CD4-positive, alpha-beta T cell treated with Interleukin-21 for 1 hour (primary cell): ENCODE measurements around the gene CGB1.
"Not testable (repeated sequence)": the region's sequence is repeated elsewhere in the genome, so short reads cannot be mapped to it uniquely, and the experiment has no call there.

ENCODE experiments used
- DNase-seq: peaks from one replicate; pipeline ENCODE4 v3.0.0-alpha.2; 2020

CGB1 gene

GRCh38 chr19:49057636-49058234 is 21.0 kb upstream of the CGB1 start, which contains the start of gene CGB7:
TSS of gene CGB7 (minus strand) at chr19:49057749. CDS start at chr19:49055375, 2,374 bp downstream.
- peak; percentile 41 for DNase-seq

GRCh38 chr19:49056902-49057596 is 20.4 kb upstream of the CGB1 start:
- DNase-seq: not testable (repeated sequence)

GRCh38 chr19:49056101-49056901 is 19.6 kb upstream of the CGB1 start:
- peak; percentile 44 for DNase-seq

GRCh38 chr19:49050376-49051033 is 13.8 kb upstream of the CGB1 start:
- not testable (repeated sequence) for DNase-seq

GRCh38 chr19:49049834-49050233 is 13.1 kb upstream of the CGB1 start:
- DNase-seq: not testable (repeated sequence)

- DNase-seq: not testable (repeated sequence)
These were observed 12.3 kb upstream of the CGB1 start, which contains the start of gene CGB8 for GRCh38 chr19:49049011-49049410. TSS of gene CGB8 (minus strand) at chr19:49049111. CDS start at chr19:49048739, 372 bp downstream.

GRCh38 chr19:49043548-49043947 is 6.9 kb upstream of the CGB1 start, which contains the start of gene CGB5:
TSS of gene CGB5 (plus strand) at chr19:49043848. CDS start at chr19:49044210, 362 bp downstream.
- DNase-seq: not testable (repeated sequence)

- DNase-seq: not testable (repeated sequence)
These were observed 6.0 kb upstream of the CGB1 start for GRCh38 chr19:49042666-49043065.

GRCh38 chr19:49042177-49042576 is 5.5 kb upstream of the CGB1 start:
- no peak for DNase-seq

GRCh38 chr19:49039736-49040135 is 3.0 kb upstream of the CGB1 start:
- not testable (repeated sequence) for DNase-seq

GRCh38 chr19:49038557-49039276 is 2.0 kb upstream of the CGB1 start:
- DNase-seq: not testable (repeated sequence)

- not testable (repeated sequence) for DNase-seq
These were observed 1.4 kb upstream of the CGB1 start for GRCh38 chr19:49038111-49038510.

GRCh38 chr19:49031642-49032301 is 4.9 kb downstream of the CGB1 start, which contains the start of gene CGB2:
TSS of gene CGB2 (plus strand) at chr19:49031890. CDS start at chr19:49032096, 206 bp downstream.
- peak; percentile 60 for DNase-seq

- not testable (repeated sequence) for DNase-seq
These were observed 6.4 kb downstream of the CGB1 start for GRCh38 chr19:49030323-49030722.

- DNase-seq: not testable (repeated sequence)
These were observed 6.9 kb downstream of the CGB1 start for GRCh38 chr19:49029749-49030148.

- not testable (repeated sequence) for DNase-seq
These were observed 8.0 kb downstream of the CGB1 start for GRCh38 chr19:49028686-49029085.

GRCh38 chr19:49025599-49025998 is 11.1 kb downstream of the CGB1 start:
- DNase-seq: not testable (repeated sequence)

GRCh38 chr19:49025088-49025487 is 11.6 kb downstream of the CGB1 start:
- not testable (repeated sequence) for DNase-seq

- not testable (repeated sequence) for DNase-seq
These were observed 12.5 kb downstream of the CGB1 start, which contains the start of gene CGB3 for GRCh38 chr19:49024233-49024632. TSS of gene CGB3 (minus strand) at chr19:49024333. CDS start at chr19:49023971, 362 bp downstream.

GRCh38 chr19:49022116-49022515 is 14.6 kb downstream of the CGB1 start:
- DNase-seq: no peak
